ENCODE data around the gene DCAF6.
"Not testable (repeated sequence)": the region's sequence is repeated elsewhere in the genome, so short reads cannot be mapped to it uniquely, and the experiment has no call there.

DNA sequence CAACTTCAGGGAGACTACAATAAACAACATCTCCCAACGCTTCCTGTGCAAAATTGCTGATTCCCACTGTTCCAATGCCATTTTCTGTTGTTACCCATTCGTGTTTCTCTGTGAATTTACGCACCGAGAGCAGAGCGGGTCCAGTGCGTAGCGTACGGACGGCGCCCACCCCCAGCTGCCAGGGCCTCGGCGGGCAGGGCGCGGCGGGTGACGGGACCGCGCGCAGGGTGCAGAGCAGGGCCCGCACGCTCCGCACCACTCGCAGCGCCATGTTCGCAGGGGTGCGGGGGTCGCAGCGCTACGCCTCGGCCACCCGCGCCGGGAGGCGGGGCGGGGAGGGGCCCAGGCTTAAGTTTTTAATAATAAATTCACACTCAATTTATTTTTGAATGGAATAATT, 119.7 kb downstream of the DCAF6 start:
- TF ChIP-seq POLR2A (IDR thresholded peaks at IDR 0.05): not testable (repeated sequence)
- TF ChIP-seq, protein P1, sequence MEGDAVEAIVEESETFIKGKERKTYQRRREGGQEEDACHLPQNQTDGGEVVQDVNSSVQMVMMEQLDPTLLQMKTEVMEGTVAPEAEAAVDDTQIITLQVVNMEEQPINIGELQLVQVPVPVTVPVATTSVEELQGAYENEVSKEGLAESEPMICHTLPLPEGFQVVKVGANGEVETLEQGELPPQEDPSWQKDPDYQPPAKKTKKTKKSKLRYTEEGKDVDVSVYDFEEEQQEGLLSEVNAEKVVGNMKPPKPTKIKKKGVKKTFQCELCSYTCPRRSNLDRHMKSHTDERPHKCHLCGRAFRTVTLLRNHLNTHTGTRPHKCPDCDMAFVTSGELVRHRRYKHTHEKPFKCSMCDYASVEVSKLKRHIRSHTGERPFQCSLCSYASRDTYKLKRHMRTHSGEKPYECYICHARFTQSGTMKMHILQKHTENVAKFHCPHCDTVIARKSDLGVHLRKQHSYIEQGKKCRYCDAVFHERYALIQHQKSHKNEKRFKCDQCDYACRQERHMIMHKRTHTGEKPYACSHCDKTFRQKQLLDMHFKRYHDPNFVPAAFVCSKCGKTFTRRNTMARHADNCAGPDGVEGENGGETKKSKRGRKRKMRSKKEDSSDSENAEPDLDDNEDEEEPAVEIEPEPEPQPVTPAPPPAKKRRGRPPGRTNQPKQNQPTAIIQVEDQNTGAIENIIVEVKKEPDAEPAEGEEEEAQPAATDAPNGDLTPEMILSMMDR (IDR thresholded peaks at IDR 0.05): not testable (repeated sequence)

All from lower leg skin (tissue), 3 donors.